Right lung (tissue), 5 donors: ENCODE data around the gene CIITA. TPM values are rescaled to one million over a fixed set of nuclear protein-coding genes. Genes with fewer than 3 reads are reported as not detected.
A peak's percentile ranks its signal among the peaks of the same experiment; 100 is the strongest.

Source experiments
- DNase-seq, 2 donors: peaks; one replicate each; pipeline ENCODE4 v3.0.0-alpha.2; 2013
- polyA plus RNA-seq, 5 donors: library from polyadenylated mRNA; unstranded; fragments of 120-200 nt; gene quantifications; one replicate each; pipeline versions ENCODE4 v1.2.1 to v1.2.3, GENCODE V29; 2013; ENCODE audit warnings: inconsistent platforms in 1 of 5, low replicate concordance in 1 of 5; ENCODE audit not compliant: insufficient read length in 5 of 5, insufficient read depth in 1 of 5

CIITA gene
- polyA plus RNA-seq, 5 donors = 2.4 to 5.7 (median 4.5) TPM

DNA sequence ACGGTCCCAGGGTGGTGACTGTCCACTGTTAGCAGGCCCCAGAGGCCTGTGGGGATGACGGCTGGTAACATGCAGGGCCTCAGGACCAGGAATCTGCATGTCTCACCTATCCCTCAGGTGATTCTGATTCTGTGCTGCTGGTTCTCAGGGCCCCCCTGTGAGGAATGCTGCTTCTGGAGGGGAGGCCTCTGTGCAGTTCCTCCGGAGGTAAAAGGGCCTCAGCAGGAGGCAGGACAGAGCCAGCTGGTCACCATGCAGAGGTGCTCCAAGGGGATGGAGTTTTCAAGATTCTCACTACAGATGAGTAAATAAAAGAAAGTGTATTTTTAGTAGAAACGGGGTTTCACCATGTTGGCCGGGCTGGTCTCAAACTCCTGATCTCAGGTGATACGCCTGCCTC lies 101.1 kb downstream of the CIITA start:
- no peak for DNase-seq

- DNase-seq = no peak
Observed at GRCh38 chr16:10978871-10979446, 102.0 kb downstream of the CIITA start.

- DNase-seq = peak; percentile 62 to 66
Observed at GRCh38 chr16:10979717-10980601, 103.0 kb downstream of the CIITA start.

GRCh38 chr16:10980813-10981212 lies 103.8 kb downstream of the CIITA start:
- no peak for DNase-seq

DNA sequence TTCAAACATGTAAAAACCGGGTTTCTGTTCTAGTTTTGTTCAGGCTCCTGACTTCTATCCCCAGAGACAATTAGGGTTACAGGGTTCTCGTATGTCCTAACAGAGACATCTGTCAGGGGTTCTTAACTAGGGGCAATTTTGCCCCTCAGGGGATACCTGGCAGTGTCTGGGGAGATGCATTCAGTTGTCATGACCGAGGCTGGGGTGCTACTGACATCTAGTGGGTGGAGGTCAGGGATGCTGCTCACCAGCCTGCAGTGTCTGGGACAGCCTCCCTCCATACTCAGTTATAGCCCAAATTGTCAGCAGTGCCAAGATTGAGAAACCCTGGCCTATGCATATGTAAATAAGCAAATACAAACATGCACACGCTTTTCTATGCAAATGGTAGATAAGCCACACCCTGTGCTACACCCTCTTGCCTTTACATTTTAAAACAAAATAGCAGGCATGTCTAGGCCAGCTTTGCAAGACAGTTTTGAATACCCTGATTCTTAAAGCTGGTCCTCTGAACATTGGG lies 104.8 kb downstream of the CIITA start:
- no peak for DNase-seq

GRCh38 chr16:10982465-10983150 lies 105.6 kb downstream of the CIITA start:
- no peak for DNase-seq

- DNase-seq = no peak
Observed at GRCh38 chr16:10983159-10983558, 106.2 kb downstream of the CIITA start.

DNA sequence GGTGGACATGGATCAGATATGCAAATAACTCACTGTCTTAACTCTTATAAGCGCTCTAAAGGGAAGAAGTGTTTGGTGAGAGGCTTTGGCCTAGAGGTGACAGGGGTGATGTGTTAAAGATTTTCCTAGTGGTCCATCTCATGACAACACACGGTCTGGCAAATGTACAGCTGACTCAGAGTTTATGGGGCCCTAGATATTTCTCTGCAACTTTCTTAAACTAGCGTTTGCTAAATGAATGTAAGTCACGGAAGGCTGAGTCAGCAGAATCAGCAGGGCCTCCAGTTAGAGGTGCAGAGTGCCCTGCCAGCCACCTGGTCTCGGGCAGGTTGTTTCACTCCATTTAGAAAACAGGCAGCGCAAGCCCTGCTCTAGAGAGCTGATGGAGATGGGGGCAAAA lies 107.5 kb downstream of the CIITA start:
- no peak for DNase-seq

Other genes with a start within 250 kb of the CIITA start
- under 1 TPM; 0.29 to 0.85 (median 0.31) TPM for gene TEKT5, start 182.3 kb upstream of the CIITA start, polyA plus RNA-seq
- 10 to 100 TPM; 27.0 to 33.7 (median 30.2) TPM for gene NUBP1, start 133.4 kb upstream of the CIITA start, polyA plus RNA-seq
- 1 to 10 TPM; 5.5 to 7.9 (median 6.0) TPM for gene TVP23A, start 58.4 kb upstream of the CIITA start, polyA plus RNA-seq
- gene DEXI, start 65.3 kb downstream of the CIITA start, polyA plus RNA-seq = 10 to 100 TPM; 37.5 to 50.9 (median 40.9) TPM
- 10 to 100 TPM; 16.5 to 19.9 (median 18.6) TPM for gene CLEC16A, start 67.4 kb downstream of the CIITA start, polyA plus RNA-seq